Keratinocyte (primary cell): ENCODE measurements around the gene JAK1. TPM values are rescaled to one million over a fixed set of nuclear protein-coding genes. Genes with fewer than 3 reads are reported as not detected.

Source experiments
- DNase-seq: peaks from one replicate; pipeline ENCODE4 v3.0.0-alpha.2; 2011; ENCODE audit warnings: low read depth, missing footprints, low spot score
- FAIRE-seq: peaks from 2 replicates; lab custom pipeline; 2011; peaks lifted over from hg19 to GRCh38; lab: Jason Lieb, UNC
- H2AFZ ChIP-seq: 2 replicates; pipeline ENCODE4 v1.6.0; 2012; ENCODE audit warnings: low read length, control low read depth, inconsistent platforms; ENCODE audit not compliant: control insufficient read depth
- H3K27ac ChIP-seq: 2 replicates; pipeline ENCODE4 v1.5.1; 2011; ENCODE audit warnings: low read length; ENCODE audit not compliant: control insufficient read depth, insufficient read depth
- H3K27me3 ChIP-seq: 3 replicates; pipeline ENCODE4 v1.6.0; 2011; ENCODE audit warnings: low read length; ENCODE audit not compliant: control insufficient read depth, insufficient read depth; ENCODE audit errors: extremely low read depth
- H3K36me3 ChIP-seq, 2 experiments: 2 replicates in 1 of 2; 3 replicates in 1 of 2; pipeline ENCODE4 v1.5.1; 2011; ENCODE audit warnings: low read length in 2 of 2, mild to moderate bottlenecking in 1 of 2; ENCODE audit not compliant: control insufficient read depth in 2 of 2, insufficient read depth in 2 of 2; ENCODE audit errors: extremely low read depth in 1 of 2
- H3K4me1 ChIP-seq: 3 replicates; pipeline ENCODE4 v1.5.1; 2011; ENCODE audit warnings: low read length; ENCODE audit not compliant: control insufficient read depth, insufficient read depth; ENCODE audit errors: extremely low read depth
- H3K4me2 ChIP-seq: 3 replicates; pipeline ENCODE4 v1.6.0; 2011; ENCODE audit warnings: low read depth, low read length; ENCODE audit not compliant: control insufficient read depth, insufficient read depth; ENCODE audit errors: extremely low read depth
- H3K4me3 ChIP-seq, 3 experiments: fragments of 200-600 bp in 1 of 3; sonication (generic) in 1 of 3; 2 replicates in 2 of 3; 3 replicates in 1 of 3; pipeline ENCODE4 v1.5.1; 2011 to 2016; ENCODE audit warnings: low read length in 3 of 3, mild to moderate bottlenecking in 3 of 3, control low read depth in 2 of 3, inconsistent platforms in 1 of 3, low read depth in 1 of 3, mixed read lengths in 1 of 3, mixed run types in 1 of 3, moderate library complexity in 1 of 3; ENCODE audit not compliant: control insufficient read depth in 2 of 3, insufficient read depth in 2 of 3; ENCODE audit errors: extremely low read depth in 1 of 3
- H3K79me2 ChIP-seq: 2 replicates; pipeline ENCODE4 v1.6.0; 2012; ENCODE audit warnings: low read length; ENCODE audit not compliant: control insufficient read depth, insufficient read depth
- H3K9ac ChIP-seq: 3 replicates; pipeline ENCODE4 v1.6.0; 2011; ENCODE audit warnings: low read length; ENCODE audit not compliant: control insufficient read depth, insufficient read depth; ENCODE audit errors: extremely low read depth
- H3K9me1 ChIP-seq: 3 replicates; pipeline ENCODE4 v1.6.0; 2011; ENCODE audit warnings: low read length; ENCODE audit not compliant: control insufficient read depth, insufficient read depth; ENCODE audit errors: extremely low read depth
- H3K9me3 ChIP-seq: 2 replicates; pipeline ENCODE4 v1.5.1; 2012; ENCODE audit warnings: low read depth, low read length; ENCODE audit not compliant: control insufficient read depth
- H4K20me1 ChIP-seq: 3 replicates; pipeline ENCODE4 v1.6.0; 2011; ENCODE audit warnings: low read length; ENCODE audit not compliant: control insufficient read depth, insufficient read depth; ENCODE audit errors: extremely low read depth
- CTCF ChIP-seq, 3 experiments: IDR thresholded peaks in 1 of 3; conservative IDR thresholded peaks in 1 of 3; optimal IDR thresholded peaks in 1 of 3; 2 replicates in 2 of 3; 3 replicates in 1 of 3; pipeline versions ENCODE3 to v1.5.1; 2011; ENCODE audit warnings: low read length in 3 of 3, mild to moderate bottlenecking in 3 of 3, moderate library complexity in 2 of 3, control low read depth in 1 of 3, inconsistent platforms in 1 of 3; ENCODE audit not compliant: insufficient read depth in 2 of 3; ENCODE audit errors: extremely low read depth in 1 of 3
- EZH2 ChIP-seq: IDR thresholded peaks from one replicate; pipeline ENCODE4 v1.6.1; 2012; ENCODE audit warnings: inconsistent platforms, mild to moderate bottlenecking, low read length, moderate library complexity
- dilution Hi-C: fragments of 300-500 bp; cut with MboI; formaldehyde crosslinking; loops from one replicate; pipeline ENCODE4 v1.7.0; 2020; ENCODE audit warnings: low sequenced_read_pairs; ENCODE audit not compliant: extremely low pct_ligation_motif_present
- polyA plus RNA-seq, 5 experiments: library from polyadenylated mRNA; depleted of rRNA in 3 of 5; stranded (reverse) in 3 of 5; stranded (forward) in 1 of 5; unstranded in 1 of 5; fragments of >200 nt; gene quantifications; 1 replicate in 1 of 5; 2 replicates in 3 of 5; 3 replicates in 1 of 5; pipeline versions ENCODE4 v1.2.1 to v1.2.3, GENCODE V29; 2011 to 2012; ENCODE audit warnings: missing spikeins in 2 of 5, low read depth in 1 of 5, low replicate concordance in 1 of 5

Gene JAK1
- polyA plus RNA-seq, 1 donor (not counting 4 experiments of a cell fraction or from before 2014, with no cell fraction given): 50.9 TPM

- no peaks in the 10 kb centered on the region for H3K27me3 ChIP-seq
- H3K4me2 ChIP-seq: no peak overlapping the region
- no peaks in the 10 kb centered on the region for H4K20me1 ChIP-seq
- FAIRE-seq: no peak
- H3K79me2 ChIP-seq: peaks cover 31% of the 10 kb centered on the region
- H3K36me3 ChIP-seq: no peaks in the 10 kb centered on the region
- no peak overlapping the region for H3K4me3 ChIP-seq
- H3K9ac ChIP-seq: no peak overlapping the region
- H3K9me3 ChIP-seq: no peaks in the 10 kb centered on the region
- no peak for TF ChIP-seq CTCF (optimal IDR thresholded peaks at IDR 0.05 in 1 of 3, IDR thresholded peaks at IDR 0.05 in 1 of 3, conservative IDR thresholded peaks at IDR 0.05 in 1 of 3; ENCODE audit: extremely low read depth in 1 of 3, insufficient read depth in 2 of 3, low read length in 3 of 3)
- no peak for TF ChIP-seq EZH2
- DNase-seq: no peak
- no peak overlapping the region for H3K27ac ChIP-seq
- dilution Hi-C loops: no loop called here
- H3K9me1 ChIP-seq: peaks cover 3% of the 10 kb centered on the region
- H3K4me1 ChIP-seq: no peaks in the 10 kb centered on the region
- H2AFZ ChIP-seq: no peak overlapping the region
Observed at GRCh38 chr1:64908575-64908974, 57.8 kb downstream of the JAK1 start.

GRCh38 chr1:64906447-64906846 lies 59.9 kb downstream of the JAK1 start:
- Histone ChIP-seq H3K9ac (no peak overlapping the region), H3K4me3 (no peak overlapping the region), H3K36me3 (no peaks in the 10 kb centered on the region), H3K9me3 (no peaks in the 10 kb centered on the region), H3K27ac (no peak overlapping the region), H4K20me1 (no peaks in the 10 kb centered on the region), H2AFZ (no peak overlapping the region), H3K4me1 (peaks cover 10% of the 10 kb centered on the region), H3K9me1 (peaks cover 3% of the 10 kb centered on the region), H3K4me2 (no peak overlapping the region), H3K79me2 (peaks cover 30% of the 10 kb centered on the region), H3K27me3 (no peaks in the 10 kb centered on the region)
- FAIRE-seq: no peak
- dilution Hi-C loops: no loop called here
- DNase-seq: no peak
- TF ChIP-seq CTCF (optimal IDR thresholded peaks at IDR 0.05 in 1 of 3, IDR thresholded peaks at IDR 0.05 in 1 of 3, conservative IDR thresholded peaks at IDR 0.05 in 1 of 3; ENCODE audit: extremely low read depth in 1 of 3, insufficient read depth in 2 of 3, low read length in 3 of 3): no peak
- TF ChIP-seq EZH2: no peak
